8988T (cell line): Measurements from ENCODE around the gene GLYATL1.
"Not testable (repeated sequence)": the region's sequence is repeated elsewhere in the genome, so short reads cannot be mapped to it uniquely, and the experiment has no call there.

ENCODE experiments used
- DNase-seq: peaks from one replicate; pipeline ENCODE4 v3.0.0; 2011

GLYATL1 gene

GRCh38 chr11:59000003-59000402, 60.7 kb downstream of the GLYATL1 start:
- DNase-seq = no peak

GRCh38 chr11:59002006-59002405, 62.7 kb downstream of the GLYATL1 start:
- not testable (repeated sequence) for DNase-seq
